Sigmoid colon (tissue), 7 donors: Measurements from ENCODE around the gene EHBP1. TPM values are rescaled to one million over a fixed set of nuclear protein-coding genes. Genes with fewer than 3 reads are reported as not detected.

Source experiments
- DNase-seq: peaks from one replicate; pipeline ENCODE4 v3.0.0-alpha.2; 2019
- H3K27ac ChIP-seq, 4 donors: fragments of 200-600 bp; sonication (generic); one replicate each; pipeline ENCODE4 v1.5.1; 2016 to 2019; ENCODE audit warnings: mild to moderate bottlenecking in 1 of 4
- H3K27me3 ChIP-seq, 3 donors: fragments of 200-600 bp; sonication (generic); one replicate each; pipeline ENCODE4 v1.5.1; 2019; ENCODE audit warnings: mild to moderate bottlenecking in 1 of 3
- H3K36me3 ChIP-seq, 4 donors: fragments of 200-600 bp; sonication (generic); one replicate each; pipeline ENCODE4 v1.5.1; 2016 to 2019
- H3K4me1 ChIP-seq, 4 donors: fragments of 200-600 bp; sonication (generic); one replicate each; pipeline ENCODE4 v1.5.1; 2017 to 2019
- H3K4me3 ChIP-seq, 4 donors: fragments of 200-600 bp; sonication (generic); one replicate each; pipeline ENCODE4 v1.5.1; 2017 to 2019; ENCODE audit warnings: mild to moderate bottlenecking in 2 of 4, moderate library complexity in 1 of 4
- H3K9me3 ChIP-seq, 4 donors: fragments of 200-600 bp in 3 of 4; sonication (generic) in 3 of 4; one replicate each; pipeline versions ENCODE4 v1.5.1 to v1.6.1; 2013 to 2019
- EP300 ChIP-seq, 4 donors: sonication (generic); formaldehyde crosslinking; IDR thresholded peaks; one replicate each; pipeline ENCODE4 v1.6.1; 2017; ENCODE audit warnings: antibody characterized with exemption in 4 of 4
- POLR2A ChIP-seq, 2 donors: fragments of 450-650 bp; IDR thresholded peaks; one replicate each; pipeline ENCODE4 v1.6.1; 2016; ENCODE audit warnings: antibody characterized with exemption in 2 of 2, mild to moderate bottlenecking in 2 of 2, moderate library complexity in 2 of 2
- POLR2AphosphoS5 ChIP-seq, 4 donors: sonication (generic); formaldehyde crosslinking; IDR thresholded peaks; one replicate each; pipeline ENCODE4 v1.6.1; 2017; ENCODE audit warnings: antibody characterized with exemption in 4 of 4
- WGBS, 2 donors: extraction: QIAGEN DNeasy Blood & Tissue Kit; methylation state at CpG; one replicate each; pipeline ENCODE4 v1.1.7; 2013; 5-methylcytosine and 5-hydroxymethylcytosine counted together
- intact Hi-C: fragments of 100-400 bp; cut with DNase I; formaldehyde crosslinking; loops from one replicate; pipeline ENCODE4 v1.15.1; 2023
- polyA plus RNA-seq, 3 donors: library from polyadenylated mRNA; stranded (reverse); fragments of 200-250 nt; gene quantifications; one replicate each; pipeline ENCODE4 v1.2.3, GENCODE V29; 2013
- total RNA-seq, 4 donors: library from RNA; depleted of rRNA; stranded (reverse); fragments of >200 nt; gene quantifications; one replicate each; pipeline ENCODE4 v1.1.0, GENCODE V29; 2016
- TF ChIP-seq, protein P1 (sequence below), 4 experiments: fragments of 450-650 bp in 3 of 4; fragments of 200-600 bp in 1 of 4; IDR thresholded peaks; one replicate each; pipeline ENCODE4 v1.5.1; 2016 to 2019; ENCODE audit warnings: antibody characterized with exemption in 4 of 4, mild to moderate bottlenecking in 3 of 4, moderate library complexity in 2 of 4
- donor health status: healthy with polysubstance abuse.
- donor health status: Bipolar disorder and iron deficiency.
- donor health status: healthy.

The EHBP1 gene
- total and polyA plus RNA-seq, 7 donors = 12.7 to 161 (median 121) TPM

DNA sequence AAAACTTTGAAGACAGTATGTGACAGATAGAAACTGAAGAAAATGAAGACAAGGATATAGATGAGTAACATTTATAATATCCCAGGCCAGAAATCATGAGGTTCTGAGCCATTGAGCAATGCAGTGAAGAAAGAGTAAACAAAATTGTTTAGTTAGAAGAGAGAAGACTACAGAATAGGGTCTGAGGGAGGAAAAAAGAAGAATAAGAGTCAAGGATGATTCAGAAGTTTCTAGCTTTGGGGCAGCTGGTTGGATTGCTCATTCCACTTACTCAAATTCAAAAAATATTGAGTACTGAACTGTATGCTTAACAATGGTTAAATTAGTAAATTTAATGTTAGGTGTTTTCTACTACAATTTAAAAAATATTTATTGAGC is 190.1 kb downstream of the EHBP1 start:
- peaks cover 0 to 16% (median 3%) of the 10 kb centered on the region in 4 donors for H3K4me1 ChIP-seq
- TF ChIP-seq POLR2A (IDR thresholded peaks at IDR 0.05) (no peak), EP300 (IDR thresholded peaks at IDR 0.05) (no peak), POLR2AphosphoS5 (IDR thresholded peaks at IDR 0.05) (no peak)
- TF ChIP-seq, protein P1, sequence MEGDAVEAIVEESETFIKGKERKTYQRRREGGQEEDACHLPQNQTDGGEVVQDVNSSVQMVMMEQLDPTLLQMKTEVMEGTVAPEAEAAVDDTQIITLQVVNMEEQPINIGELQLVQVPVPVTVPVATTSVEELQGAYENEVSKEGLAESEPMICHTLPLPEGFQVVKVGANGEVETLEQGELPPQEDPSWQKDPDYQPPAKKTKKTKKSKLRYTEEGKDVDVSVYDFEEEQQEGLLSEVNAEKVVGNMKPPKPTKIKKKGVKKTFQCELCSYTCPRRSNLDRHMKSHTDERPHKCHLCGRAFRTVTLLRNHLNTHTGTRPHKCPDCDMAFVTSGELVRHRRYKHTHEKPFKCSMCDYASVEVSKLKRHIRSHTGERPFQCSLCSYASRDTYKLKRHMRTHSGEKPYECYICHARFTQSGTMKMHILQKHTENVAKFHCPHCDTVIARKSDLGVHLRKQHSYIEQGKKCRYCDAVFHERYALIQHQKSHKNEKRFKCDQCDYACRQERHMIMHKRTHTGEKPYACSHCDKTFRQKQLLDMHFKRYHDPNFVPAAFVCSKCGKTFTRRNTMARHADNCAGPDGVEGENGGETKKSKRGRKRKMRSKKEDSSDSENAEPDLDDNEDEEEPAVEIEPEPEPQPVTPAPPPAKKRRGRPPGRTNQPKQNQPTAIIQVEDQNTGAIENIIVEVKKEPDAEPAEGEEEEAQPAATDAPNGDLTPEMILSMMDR (IDR thresholded peaks at IDR 0.05) = no peak
- DNase-seq = no peak
- H3K4me3 ChIP-seq = no peak overlapping the region
- no peak overlapping the region for H3K27ac ChIP-seq
- H3K36me3 ChIP-seq = peaks cover 0 to 6% (median 0%) of the 10 kb centered on the region in 4 donors
- intact Hi-C loops = no loop called here
- no peaks in the 10 kb centered on the region for H3K27me3 ChIP-seq
- H3K9me3 ChIP-seq = no peaks in the 10 kb centered on the region

DNA sequence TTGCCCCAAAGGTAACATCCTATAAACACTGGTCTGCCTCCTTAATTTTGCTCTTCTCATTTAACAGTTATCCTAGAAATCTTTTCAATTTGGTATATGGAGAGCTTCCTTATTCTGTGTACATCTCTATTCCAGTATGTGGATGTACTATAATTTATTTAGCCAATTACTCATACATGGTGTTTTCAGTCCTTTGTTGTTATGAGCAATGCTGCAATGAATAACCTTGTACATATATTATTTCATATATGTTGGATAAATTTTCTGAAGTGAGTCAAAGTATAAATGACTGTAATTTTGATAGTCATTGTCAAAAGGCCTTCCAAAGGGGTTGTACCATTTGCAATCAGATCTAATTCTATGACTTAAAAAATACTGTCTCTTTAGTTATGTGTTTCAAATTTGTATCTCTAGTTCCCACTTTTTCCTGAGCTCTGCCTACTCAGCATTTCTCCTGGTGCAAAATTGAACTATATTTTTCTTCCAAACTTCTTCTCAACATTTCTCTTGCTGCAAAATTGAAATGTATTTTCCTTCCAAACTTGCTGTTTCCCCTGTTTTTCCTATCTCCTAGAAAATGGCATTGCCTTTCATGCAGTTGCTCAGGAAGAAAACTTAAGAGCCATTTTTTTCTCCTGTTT is 191.8 kb downstream of the EHBP1 start:
- Histone ChIP-seq H3K9me3 (no peaks in the 10 kb centered on the region), H3K27ac (no peak overlapping the region), H3K27me3 (no peaks in the 10 kb centered on the region), H3K4me1 (peaks cover 0 to 28% (median 3%) of the 10 kb centered on the region in 4 donors), H3K4me3 (no peak overlapping the region), H3K36me3 (peaks cover 0 to 6% (median 0%) of the 10 kb centered on the region in 4 donors)
- intact Hi-C loops = no loop called here
- no peak for DNase-seq
- TF ChIP-seq POLR2AphosphoS5 (IDR thresholded peaks at IDR 0.05) (no peak), POLR2A (IDR thresholded peaks at IDR 0.05) (no peak), EP300 (IDR thresholded peaks at IDR 0.05) (no peak)
- TF ChIP-seq, protein P1 (IDR thresholded peaks at IDR 0.05) = no peak

DNA sequence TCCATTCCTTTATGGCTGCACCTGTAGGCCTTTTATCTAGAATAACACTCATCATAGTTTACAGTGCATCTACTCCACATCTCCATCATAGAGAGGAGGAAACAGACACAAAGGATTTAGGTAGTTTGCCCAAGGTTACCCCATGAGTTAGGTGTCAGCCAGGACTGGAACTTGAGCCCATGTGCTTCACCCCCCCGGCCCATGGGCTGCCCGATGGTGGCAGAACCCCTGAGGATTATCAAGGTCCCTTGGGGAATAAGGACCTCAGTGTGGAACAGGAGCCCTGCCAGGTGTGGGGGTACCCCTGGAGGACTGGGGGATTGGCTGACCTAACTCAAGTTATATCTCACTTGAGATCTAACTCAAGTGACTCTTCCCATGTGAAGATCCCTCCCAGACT is 198.8 kb downstream of the EHBP1 start:
- no peak for DNase-seq
- Histone ChIP-seq H3K4me3 (no peak overlapping the region), H3K36me3 (peaks cover 0 to 4% (median 0%) of the 10 kb centered on the region in 4 donors), H3K27ac (no peak overlapping the region), H3K9me3 (no peaks in the 10 kb centered on the region), H3K27me3 (no peaks in the 10 kb centered on the region), H3K4me1 (peaks cover 0 to 16% (median under 1%) of the 10 kb centered on the region in 4 donors)
- TF ChIP-seq, protein P1 (IDR thresholded peaks at IDR 0.05) = no peak
- TF ChIP-seq EP300 (IDR thresholded peaks at IDR 0.05) (no peak), POLR2A (IDR thresholded peaks at IDR 0.05) (no peak), POLR2AphosphoS5 (IDR thresholded peaks at IDR 0.05) (no peak)
- intact Hi-C loops = no loop called here
- WGBS, 2 donors = 91 to 96% methylated on average over 2 of the region's 2 CpGs

DNA sequence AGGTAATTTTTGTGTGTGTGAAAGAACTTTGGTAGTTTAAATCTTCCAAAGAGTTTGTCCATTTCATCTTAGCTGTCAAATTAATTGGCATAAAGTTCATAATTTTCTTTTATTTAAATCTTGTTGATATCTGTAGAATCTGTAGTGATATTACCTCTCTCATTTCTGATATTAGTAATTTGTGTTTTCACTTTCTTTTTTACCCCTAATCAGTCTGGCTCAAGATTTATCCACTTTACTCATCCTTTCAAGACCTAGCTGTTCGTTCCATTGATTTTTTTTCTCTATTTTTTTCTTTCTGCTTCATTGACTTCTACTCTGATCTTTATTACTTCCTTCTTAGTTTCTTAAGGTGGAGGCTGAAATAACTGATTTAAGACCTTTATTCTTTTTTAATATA is 202.6 kb downstream of the EHBP1 start:
- Histone ChIP-seq H3K27me3 (no peaks in the 10 kb centered on the region), H3K4me3 (no peak overlapping the region), H3K4me1 (no peaks in the 10 kb centered on the region), H3K36me3 (peaks cover 0 to 4% (median 0%) of the 10 kb centered on the region in 4 donors), H3K9me3 (no peaks in the 10 kb centered on the region), H3K27ac (no peak overlapping the region)
- 80 to 82% methylated on average over 1 of the region's 1 CpG for WGBS, 2 donors
- TF ChIP-seq, protein P1 (IDR thresholded peaks at IDR 0.05) = no peak
- DNase-seq = no peak
- intact Hi-C loops = no loop called here

DNA sequence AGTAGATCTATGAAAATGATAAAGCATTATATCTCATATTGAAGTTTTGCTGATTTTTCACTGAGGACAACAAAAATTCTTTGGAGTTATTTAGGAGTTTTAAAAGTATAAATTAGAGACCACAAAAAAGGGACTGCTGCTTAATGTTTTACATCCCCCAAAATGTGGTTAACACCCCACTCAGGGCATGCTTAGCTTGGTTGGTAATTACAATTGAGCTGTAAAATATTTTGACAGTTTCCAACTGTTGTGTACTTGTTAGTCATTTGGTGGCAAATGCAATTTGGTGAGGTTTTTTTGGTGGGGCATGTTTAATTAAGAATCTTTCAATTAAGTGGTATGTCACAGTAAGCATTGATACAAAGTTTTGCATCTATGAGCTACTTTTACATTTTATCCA is 207.8 kb downstream of the EHBP1 start:
- no peak overlapping the region for H3K27ac ChIP-seq
- DNase-seq = no peak
- TF ChIP-seq POLR2A (IDR thresholded peaks at IDR 0.05) = no peak
- TF ChIP-seq EP300 (IDR thresholded peaks at IDR 0.05) = no peak
- no peak for TF ChIP-seq POLR2AphosphoS5 (IDR thresholded peaks at IDR 0.05)
- TF ChIP-seq, protein P1 (IDR thresholded peaks at IDR 0.05) = no peak

More for the DNA sequence above, 207.8 kb downstream of the EHBP1 start:
- intact Hi-C loops = no loop called here
- H3K36me3 ChIP-seq = no peaks in the 10 kb centered on the region
- no peaks in the 10 kb centered on the region for H3K9me3 ChIP-seq
- no peaks in the 10 kb centered on the region for H3K27me3 ChIP-seq
- H3K4me1 ChIP-seq = no peaks in the 10 kb centered on the region
- H3K4me3 ChIP-seq = no peak overlapping the region
